Large intestine (tissue), 3 donors: ENCODE measurements around the gene SLC17A7. TPM values are rescaled to one million over a fixed set of nuclear protein-coding genes. Genes with fewer than 3 reads are reported as not detected.
"Not testable (repeated sequence)": the region's sequence is repeated elsewhere in the genome, so short reads cannot be mapped to it uniquely, and the experiment has no call there.

Source experiments
- DNase-seq, 2 donors: peaks; one replicate each; pipeline versions ENCODE4 v3.0.0 to v3.0.0-alpha.2; 2013
- H3K27ac ChIP-seq: one replicate; pipeline ENCODE4 v1.5.1; 2013; ENCODE audit warnings: low read length
- H3K27me3 ChIP-seq: 2 replicates; pipeline ENCODE4 v1.6.1; 2013; ENCODE audit warnings: low read length; ENCODE audit not compliant: control insufficient read depth, insufficient read depth
- H3K36me3 ChIP-seq: 2 replicates; pipeline ENCODE4 v1.6.1; 2013; ENCODE audit warnings: low read length; ENCODE audit not compliant: control insufficient read depth, insufficient read depth
- H3K4me1 ChIP-seq: one replicate; pipeline ENCODE4 v1.6.1; 2013; ENCODE audit warnings: low read length; ENCODE audit not compliant: control insufficient read depth, insufficient read depth
- H3K4me3 ChIP-seq: one replicate; pipeline ENCODE4 v1.5.1; 2013; ENCODE audit warnings: low read length
- H3K9me3 ChIP-seq: one replicate; pipeline ENCODE4 v1.6.1; 2013; ENCODE audit warnings: mild to moderate bottlenecking, low read depth, low read length, moderate library complexity; ENCODE audit not compliant: control insufficient read depth
- WGBS: methylation state at CpG from one replicate; pipeline ENCODE4 v1.1.5; 2013; ENCODE audit warnings: low lambda C conversion rate; ENCODE audit not compliant: insufficient coverage; 5-methylcytosine and 5-hydroxymethylcytosine counted together
- polyA plus RNA-seq: library from polyadenylated mRNA; unstranded; fragments of 120-200 nt; gene quantifications from one replicate; pipeline ENCODE4 v1.2.1, GENCODE V29; 2013

The SLC17A7 gene
- polyA plus RNA-seq, 1 donor = 0.19 TPM

DNA sequence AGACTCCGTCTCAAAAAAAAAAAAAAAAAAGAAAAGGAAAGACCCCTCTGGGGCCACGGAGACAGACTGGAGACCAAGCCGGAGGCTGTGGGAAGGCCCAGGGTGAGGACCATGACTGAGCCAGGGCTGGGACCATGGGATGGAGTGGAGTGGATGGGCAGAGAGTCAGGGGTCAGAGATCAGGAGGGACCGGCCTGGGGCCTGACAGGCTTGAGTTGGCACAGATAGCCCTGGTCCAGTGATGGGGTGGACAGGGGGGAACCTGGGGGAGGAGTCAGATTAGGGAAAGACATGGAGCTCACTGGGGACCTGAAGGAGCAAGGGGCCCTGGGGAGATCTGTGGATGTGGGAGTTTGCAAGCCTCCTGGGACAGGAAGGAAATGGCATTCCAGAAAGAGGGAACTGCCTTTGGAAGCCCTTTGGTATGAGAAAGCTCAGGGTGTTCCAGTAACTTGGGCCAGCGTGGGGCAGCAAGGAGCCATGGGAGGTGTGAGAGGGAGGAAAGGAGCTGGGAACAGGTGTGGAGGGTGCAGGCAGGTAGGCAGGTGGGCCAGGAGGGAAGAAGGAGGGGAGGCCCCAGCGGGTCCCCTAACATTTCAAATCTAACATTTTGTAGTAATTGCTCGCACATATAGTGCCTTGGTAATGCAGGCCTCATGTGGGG is 39.8 kb upstream of the SLC17A7 start:
- WGBS = no CpG with 5 or more reads among the region's 7 CpGs
- Histone ChIP-seq H3K27me3 (no peaks in the 10 kb centered on the region), H3K27ac (no peak overlapping the region), H3K4me3 (no peak overlapping the region), H3K36me3 (peaks cover 2% of the 10 kb centered on the region), H3K4me1 (no peaks in the 10 kb centered on the region), H3K9me3 (no peaks in the 10 kb centered on the region)
- no peak for DNase-seq

- Histone ChIP-seq H3K27ac (no peak overlapping the region), H3K36me3 (peaks cover 2% of the 10 kb centered on the region), H3K4me3 (no peak overlapping the region), H3K9me3 (no peaks in the 10 kb centered on the region), H3K4me1 (no peaks in the 10 kb centered on the region), H3K27me3 (no peaks in the 10 kb centered on the region)
- no CpG with 5 or more reads among the region's 14 CpGs for WGBS
- no peak for DNase-seq
Observed at GRCh38 chr19:49479975-49480628, 38.8 kb upstream of the SLC17A7 start.

GRCh38 chr19:49475995-49476880 is 34.9 kb upstream of the SLC17A7 start:
- peaks cover 2% of the 10 kb centered on the region for H3K36me3 ChIP-seq
- WGBS = no CpG with 5 or more reads among the region's 27 CpGs
- DNase-seq = peak in 1 of 2 donors; percentile 71
- H3K9me3 ChIP-seq = no peaks in the 10 kb centered on the region
- H3K27ac ChIP-seq = no peak overlapping the region
- no peak overlapping the region for H3K4me3 ChIP-seq
- H3K4me1 ChIP-seq = peaks cover 11% of the 10 kb centered on the region
- no peaks in the 10 kb centered on the region for H3K27me3 ChIP-seq

- Histone ChIP-seq H3K4me1 (peaks cover 11% of the 10 kb centered on the region), H3K36me3 (no peaks in the 10 kb centered on the region), H3K27ac (no peak overlapping the region), H3K9me3 (no peaks in the 10 kb centered on the region), H3K27me3 (no peaks in the 10 kb centered on the region), H3K4me3 (no peak overlapping the region)
- no peak for DNase-seq
- WGBS = 42% methylated on average over 2 of the region's 15 CpGs
Observed at GRCh38 chr19:49475191-49475917, 34.0 kb upstream of the SLC17A7 start.

DNA sequence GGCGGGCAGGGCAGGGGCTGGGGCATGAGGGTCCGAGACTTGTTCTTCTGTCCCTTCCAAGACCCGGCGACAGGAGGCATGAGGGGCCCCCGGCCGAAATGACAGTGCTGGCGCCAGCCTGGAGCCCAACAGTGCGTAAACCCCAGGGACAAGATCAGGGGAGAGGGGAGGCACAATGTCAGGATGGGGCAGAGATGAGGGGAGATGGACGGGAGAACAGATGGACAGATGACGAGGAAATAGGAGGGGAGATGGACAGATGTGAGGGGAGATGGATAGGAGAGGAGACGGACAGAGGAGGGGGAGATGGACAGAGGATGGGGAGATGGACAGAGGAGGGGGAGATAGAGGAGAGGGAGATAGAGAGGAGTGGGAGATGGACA is 33.2 kb upstream of the SLC17A7 start:
- Histone ChIP-seq H3K4me1 (peaks cover 11% of the 10 kb centered on the region), H3K4me3 (peak overlapping the region; percentile 56)

DNA sequence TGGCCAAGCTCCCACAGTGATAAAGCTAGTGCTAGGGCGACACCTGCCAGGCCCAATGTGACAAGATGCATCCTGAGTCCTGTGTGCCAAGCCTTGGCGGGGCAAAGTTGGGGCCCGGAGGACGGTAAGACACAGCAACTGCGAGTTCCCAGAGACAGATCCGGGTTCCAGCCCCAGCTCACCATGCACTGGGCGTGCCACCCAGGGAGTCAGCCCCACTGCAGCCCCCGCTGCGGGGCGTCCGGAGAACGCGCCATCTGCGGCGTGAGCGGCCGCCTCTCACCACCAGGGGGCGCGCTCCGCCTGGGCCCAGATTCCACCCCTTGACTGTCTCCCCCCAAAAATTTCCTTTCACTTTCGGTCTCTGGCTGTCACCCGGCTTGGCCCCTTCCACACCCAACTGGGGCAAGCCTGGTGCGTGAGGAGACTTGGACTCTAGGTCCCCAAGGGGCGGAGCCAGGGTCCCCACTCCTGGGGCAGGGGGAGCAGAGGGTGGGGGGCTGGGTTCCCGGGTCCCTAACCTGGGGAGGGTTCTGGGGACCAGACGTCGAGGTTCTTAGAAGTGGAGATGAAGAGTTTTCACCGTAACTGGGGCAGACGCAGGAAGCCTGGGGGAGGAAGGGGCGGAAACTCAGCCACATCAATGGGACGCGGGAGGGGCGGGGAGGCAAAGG is 32.7 kb upstream of the SLC17A7 start, which contains the start of gene FLT3LG:
TSS of gene FLT3LG (plus strand) at position 348 of the 674 bp plus-strand sequence. CDS start 425 bp downstream, outside the sequence.
- Histone ChIP-seq H3K27me3 (no peaks in the 10 kb centered on the region), H3K27ac (peak within 1 kb of the TSS; percentile 6), H3K9me3 (no peaks in the 10 kb centered on the region), H3K4me3 (peak within 1 kb of the TSS; percentile 56), H3K4me1 (peaks cover 11% of the 10 kb centered on the region), H3K36me3 (peaks cover 8% of the 10 kb centered on the region)
- WGBS = 0% methylated on average over 2 of the region's 33 CpGs
- peak; percentile 85 to 86 for DNase-seq

More for the DNA sequence above, 33.2 kb upstream of the SLC17A7 start:
- Histone ChIP-seq H3K36me3 (peaks cover 6% of the 10 kb centered on the region), H3K9me3 (no peaks in the 10 kb centered on the region), H3K27ac (peak overlapping the region; percentile 6), H3K27me3 (no peaks in the 10 kb centered on the region)
- DNase-seq = no peak
- WGBS = 17% methylated on average over 3 of the region's 11 CpGs

DNA sequence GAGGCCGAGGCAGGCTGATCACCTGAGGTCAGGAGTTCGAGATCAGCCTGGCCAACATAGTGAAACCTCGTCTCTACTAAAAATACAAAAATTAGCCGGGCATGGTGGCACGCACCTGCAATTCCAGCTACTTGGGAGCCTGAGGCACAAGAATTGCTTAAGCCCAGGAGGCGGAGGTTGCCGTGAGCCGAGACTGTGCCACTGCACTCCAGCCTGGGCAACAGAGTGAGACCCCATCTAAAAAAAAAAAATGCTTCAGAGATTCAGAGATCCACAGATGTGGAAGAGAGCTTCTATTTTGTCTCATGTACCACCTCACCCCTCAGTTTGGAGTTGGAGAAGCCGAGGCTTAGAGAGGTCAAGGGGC is 32.2 kb upstream of the SLC17A7 start:
- Histone ChIP-seq H3K36me3 (peaks cover 13% of the 10 kb centered on the region), H3K4me1 (peaks cover 14% of the 10 kb centered on the region), H3K4me3 (peak overlapping the region; percentile 56)
- WGBS = no CpG with 5 or more reads among the region's 9 CpGs
- H3K27ac ChIP-seq, DNase-seq, H3K27me3 ChIP-seq, H3K9me3 ChIP-seq: not testable (repeated sequence)

GRCh38 chr19:49472936-49473335 is 31.6 kb upstream of the SLC17A7 start:
- H3K4me1 ChIP-seq = peaks cover 14% of the 10 kb centered on the region
- H3K9me3 ChIP-seq = no peaks in the 10 kb centered on the region
- H3K27ac ChIP-seq = no peak overlapping the region
- no peaks in the 10 kb centered on the region for H3K27me3 ChIP-seq
- DNase-seq = no peak
- 67% methylated on average over 1 of the region's 9 CpGs for WGBS
- no peak overlapping the region for H3K4me3 ChIP-seq
- H3K36me3 ChIP-seq = peaks cover 17% of the 10 kb centered on the region

DNA sequence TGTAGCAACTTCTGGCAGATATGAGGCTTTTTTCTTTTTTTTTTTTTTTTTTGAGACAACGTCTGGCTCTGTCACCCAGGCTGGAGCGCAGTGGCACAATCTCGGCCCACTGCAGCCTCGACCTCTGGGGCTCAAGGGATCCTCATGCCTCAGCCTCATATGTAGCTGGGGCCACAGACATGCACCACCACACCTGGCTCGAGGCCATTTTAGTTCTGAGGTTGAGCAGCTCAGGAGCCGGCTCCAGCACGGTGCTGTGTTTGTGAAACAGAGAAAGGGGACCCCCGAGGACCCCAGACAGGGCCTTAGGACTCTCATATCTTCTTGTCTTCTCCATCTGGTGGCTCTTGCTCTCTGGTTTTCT is 29.3 kb upstream of the SLC17A7 start:
- peaks cover 31% of the 10 kb centered on the region for H3K36me3 ChIP-seq
- H3K27me3 ChIP-seq = no peaks in the 10 kb centered on the region
- H3K9me3 ChIP-seq = no peaks in the 10 kb centered on the region
- no CpG with 5 or more reads among the region's 8 CpGs for whole genome bisulfite sequencing
- no peak for DNase-seq
- no peak overlapping the region for H3K27ac ChIP-seq
- H3K4me3 ChIP-seq = no peak overlapping the region
- H3K4me1 ChIP-seq = peaks cover 14% of the 10 kb centered on the region
